ENCODE data around the gene PCCA. TPM values are rescaled to one million over a fixed set of nuclear protein-coding genes. Genes with fewer than 3 reads are reported as not detected.

Gene PCCA
- total and polyA plus RNA-seq, 2 donors (not counting 1 experiment from before 2014, with no cell fraction given), result 4.8 to 17.4 TPM

GRCh38 chr13:100179276-100179675 is 90.4 kb downstream of the PCCA start:
- no peak overlapping the region for H3K4me3 Mint-ChIP-seq
- Histone ChIP-seq H3K79me2 (ENCODE audit: control insufficient read depth, insufficient read depth, low read length) (no peaks in the 10 kb centered on the region), H3K27ac (ENCODE audit: low read length in 2 of 2) (no peak overlapping the region), H2AFZ (ENCODE audit: insufficient read depth, low read depth, low read length, poor library complexity, severe bottlenecking) (no peak overlapping the region), H3K9me3 (ENCODE audit: control extremely low read depth in 1 of 3, control insufficient read depth in 2 of 3, insufficient read depth in 1 of 3, low read length in 2 of 3) (peaks cover 0 to 3% (median 0%) of the 10 kb centered on the region in 3 donors), H4K20me1 (ENCODE audit: control insufficient read depth, insufficient read depth, low read length, poor library complexity, severe bottlenecking) (no peaks in the 10 kb centered on the region), H3K36me3 (replicated peaks in 1 of 2; ENCODE audit: control extremely low read depth in 1 of 2, control insufficient read depth in 1 of 2, extremely low read depth in 1 of 2, insufficient read depth in 2 of 2, low read length in 1 of 2) (no peaks in the 10 kb centered on the region), H3K4me2 (replicated peaks; ENCODE audit: low read depth, low read length, poor library complexity, severe bottlenecking) (no peak overlapping the region), H3K27me3 (replicated peaks in 1 of 4; ENCODE audit: control extremely low read depth in 1 of 4, control insufficient read depth in 3 of 4, insufficient read depth in 4 of 4, low read length in 3 of 4) (no peaks in the 10 kb centered on the region), H3K9ac (ENCODE audit: low read length) (no peak overlapping the region), H3K4me3 (ENCODE audit: control extremely low read depth in 1 of 5, extremely low read depth in 1 of 5, insufficient read depth in 1 of 5, low read depth in 2 of 5, low read length in 4 of 5) (no peak overlapping the region), H3K4me1 (ENCODE audit: control insufficient read depth in 2 of 2, insufficient read depth in 2 of 2, low read length in 2 of 2) (no peaks in the 10 kb centered on the region)
- intact Hi-C loops (cut with micrococcal nuclease), result no loop called here
- no peaks in the 10 kb centered on the region for H3K9me3 Mint-ChIP-seq (ENCODE audit: insufficient read depth)
- DNase-seq (no peak), ATAC-seq (ENCODE audit: low read depth) (no peak)
- no peak overlapping the region for H3K27ac Mint-ChIP-seq
- TF ChIP-seq EZH2 (IDR thresholded peaks at IDR 0.05; ENCODE audit: borderline replicate concordance, insufficient read depth, low read depth, low read length, poor library complexity, severe bottlenecking) (no peak), CTCF (IDR thresholded peaks at IDR 0.05) (no peak)
- H3K4me1 Mint-ChIP-seq, result peaks cover 3% of the 10 kb centered on the region
- WGBS (ENCODE audit: insufficient coverage), result 80% methylated on average over 1 of the region's 3 CpGs
- CTCF ChIA-PET, result no interaction called here
- no peaks in the 10 kb centered on the region for H3K27me3 Mint-ChIP-seq
- POLR2A ChIA-PET, result no interaction called here

- no CpG with 5 or more reads among the region's 4 CpGs for WGBS (ENCODE audit: insufficient coverage)
- no peak overlapping the region for H3K9ac ChIP-seq (ENCODE audit: low read length)
- H3K4me2 ChIP-seq (replicated peaks; ENCODE audit: low read depth, low read length, poor library complexity, severe bottlenecking), result no peak overlapping the region
- no peak overlapping the region for H3K27ac Mint-ChIP-seq
- no peaks in the 10 kb centered on the region for H3K9me3 Mint-ChIP-seq (ENCODE audit: insufficient read depth)
- intact Hi-C loops (cut with micrococcal nuclease), result no loop called here
- DNase-seq (no peak), ATAC-seq (ENCODE audit: low read depth) (no peak)
- CTCF ChIA-PET, result no interaction called here
- H3K27me3 ChIP-seq (replicated peaks in 1 of 4; ENCODE audit: control extremely low read depth in 1 of 4, control insufficient read depth in 3 of 4, insufficient read depth in 4 of 4, low read length in 3 of 4), result no peaks in the 10 kb centered on the region
- no peaks in the 10 kb centered on the region for H3K4me1 ChIP-seq (ENCODE audit: control insufficient read depth in 2 of 2, insufficient read depth in 2 of 2, low read length in 2 of 2)
- H3K79me2 ChIP-seq (ENCODE audit: control insufficient read depth, insufficient read depth, low read length), result no peaks in the 10 kb centered on the region
- H3K9me3 ChIP-seq (ENCODE audit: control extremely low read depth in 1 of 3, control insufficient read depth in 2 of 3, insufficient read depth in 1 of 3, low read length in 2 of 3), result peaks cover 0 to 3% (median 0%) of the 10 kb centered on the region in 3 donors
- H3K27me3 Mint-ChIP-seq, result no peaks in the 10 kb centered on the region
- peaks cover 3% of the 10 kb centered on the region for H3K4me1 Mint-ChIP-seq
- no peaks in the 10 kb centered on the region for H4K20me1 ChIP-seq (ENCODE audit: control insufficient read depth, insufficient read depth, low read length, poor library complexity, severe bottlenecking)
- TF ChIP-seq CTCF (IDR thresholded peaks at IDR 0.05), result no peak
- no peak for TF ChIP-seq EZH2 (IDR thresholded peaks at IDR 0.05; ENCODE audit: borderline replicate concordance, insufficient read depth, low read depth, low read length, poor library complexity, severe bottlenecking)
- H3K27ac ChIP-seq (ENCODE audit: low read length in 2 of 2), result no peak overlapping the region
- POLR2A ChIA-PET, result no interaction called here
- H3K36me3 ChIP-seq (replicated peaks in 1 of 2; ENCODE audit: control extremely low read depth in 1 of 2, control insufficient read depth in 1 of 2, extremely low read depth in 1 of 2, insufficient read depth in 2 of 2, low read length in 1 of 2), result no peaks in the 10 kb centered on the region
- no peak overlapping the region for H3K4me3 ChIP-seq (ENCODE audit: control extremely low read depth in 1 of 5, extremely low read depth in 1 of 5, insufficient read depth in 1 of 5, low read depth in 2 of 5, low read length in 4 of 5)
- H2AFZ ChIP-seq (ENCODE audit: insufficient read depth, low read depth, low read length, poor library complexity, severe bottlenecking), result no peak overlapping the region
- H3K4me3 Mint-ChIP-seq, result no peak overlapping the region
These were observed 94.1 kb downstream of the PCCA start for GRCh38 chr13:100182900-100183490.
